HG03521 (cell line): ENCODE data around the gene MRO.

Experiments
- ATAC-seq: cut with Tn5 transposase; IDR thresholded peaks from one replicate; pipeline ENCODE4 v1.9.1; 2021; ENCODE audit warnings: mild to moderate bottlenecking, moderate library complexity; ENCODE audit not compliant: unreplicated experiment

MRO gene

GRCh38 chr18:50748243-50749229 is 71.3 kb downstream of the MRO start:
- no peak for ATAC-seq

DNA sequence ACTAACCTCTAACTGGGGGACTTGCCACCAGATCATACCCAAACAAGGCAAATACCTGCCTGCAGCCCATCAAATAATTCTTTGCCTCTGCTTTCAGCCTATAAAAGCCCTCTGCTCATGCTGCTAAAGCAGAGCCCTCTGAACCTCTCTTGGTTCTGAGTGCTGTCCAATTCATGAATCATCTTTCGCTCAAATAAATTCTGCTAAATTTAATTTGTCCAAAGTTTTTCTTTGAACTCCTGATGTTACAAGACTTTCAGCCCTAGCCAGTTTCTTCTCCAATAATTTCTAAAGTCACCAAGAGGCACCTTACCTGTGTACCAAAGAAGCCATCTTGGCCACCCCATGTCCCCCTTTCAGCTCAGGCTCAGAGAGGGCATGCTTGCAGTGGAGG is 72.0 kb downstream of the MRO start:
- ATAC-seq, result no peak

GRCh38 chr18:50745945-50746344 is 73.9 kb downstream of the MRO start:
- no peak for ATAC-seq
